ENCODE results near the gene CDK17.
"Not testable (repeated sequence)": the region's sequence is repeated elsewhere in the genome, so short reads cannot be mapped to it uniquely, and the experiment has no call there.

CDK17 gene

DNA sequence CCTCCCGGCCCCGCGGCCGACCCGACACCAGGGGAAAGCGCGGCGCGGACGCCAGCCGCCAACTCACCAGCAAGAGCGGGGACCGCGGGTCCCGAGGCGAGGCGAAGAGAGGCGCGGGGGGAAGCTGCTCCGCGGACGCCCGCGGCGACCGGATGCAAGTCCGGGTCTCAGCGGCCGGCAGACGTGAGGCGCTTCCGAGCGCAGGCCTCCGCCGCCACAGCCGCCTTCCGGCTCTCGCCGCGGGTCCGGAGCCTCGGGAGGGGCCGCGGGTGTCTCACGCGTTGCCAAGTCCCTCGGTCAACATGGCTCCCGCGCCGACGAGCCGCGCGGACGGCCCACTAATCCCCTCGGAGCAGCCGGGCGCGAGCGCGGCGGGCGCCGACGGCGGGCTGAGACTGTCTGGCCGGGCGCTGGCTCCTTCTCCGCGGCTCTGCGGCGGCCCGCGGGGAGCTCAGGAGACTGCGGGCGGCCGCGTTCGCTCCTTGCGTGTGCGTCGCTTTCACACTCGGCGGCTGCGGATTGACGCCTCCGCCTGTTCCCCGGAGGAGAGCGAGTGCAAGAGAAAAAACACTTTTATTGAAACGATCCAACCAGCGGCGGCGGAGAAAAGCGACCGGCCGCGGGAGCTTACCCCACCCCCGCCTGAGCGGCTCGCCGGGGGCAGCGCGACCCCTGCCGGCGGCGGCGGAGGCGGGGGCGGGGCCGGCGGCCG, at the start of gene CDK17:
Gene CDK17, minus strand, starts transcription at position 521 of the 712 bp plus-strand sequence. CDS start 65,603 bp downstream, outside the sequence.
- FAIRE-seq, result no peak

DNA sequence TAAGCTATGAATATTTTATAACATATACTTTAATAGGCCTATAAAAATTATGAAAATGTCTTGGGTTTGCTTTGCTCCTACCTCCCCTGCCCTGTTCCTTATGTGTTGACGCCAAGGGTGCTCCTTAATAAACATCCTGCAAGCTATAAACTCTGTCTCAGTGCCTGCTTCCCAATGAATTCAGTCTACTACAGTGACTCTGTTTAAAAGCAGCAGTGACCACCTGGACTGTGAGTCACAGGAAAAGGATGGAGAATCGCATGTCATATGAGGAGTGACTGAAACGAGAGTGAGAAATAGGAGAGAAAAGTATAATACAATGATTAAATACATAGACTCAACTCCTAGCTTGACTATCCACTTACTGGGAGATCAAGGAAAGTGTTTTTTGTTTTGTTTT, 48.1 kb upstream of the CDK17 start:
- FAIRE-seq, result no peak

DNA sequence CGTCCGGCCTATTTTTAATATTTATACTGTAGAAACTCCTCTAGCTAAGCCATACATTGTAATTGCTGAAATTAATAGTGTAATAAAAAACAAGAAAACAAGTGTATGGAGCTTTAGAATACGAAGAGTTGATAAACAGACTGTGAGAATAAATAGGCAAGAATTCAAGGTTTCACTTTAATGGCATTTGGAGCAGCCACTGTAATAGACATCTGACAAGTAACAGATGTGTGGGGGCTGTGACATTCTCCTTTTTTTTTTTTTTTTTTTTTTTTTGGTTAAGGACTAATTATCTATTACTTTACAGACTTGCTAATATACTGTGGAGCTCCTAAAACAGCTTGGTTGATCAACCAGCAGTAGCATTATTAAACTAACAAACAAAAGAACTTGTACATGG, 47.0 kb upstream of the CDK17 start:
- FAIRE-seq, result no peak

DNA sequence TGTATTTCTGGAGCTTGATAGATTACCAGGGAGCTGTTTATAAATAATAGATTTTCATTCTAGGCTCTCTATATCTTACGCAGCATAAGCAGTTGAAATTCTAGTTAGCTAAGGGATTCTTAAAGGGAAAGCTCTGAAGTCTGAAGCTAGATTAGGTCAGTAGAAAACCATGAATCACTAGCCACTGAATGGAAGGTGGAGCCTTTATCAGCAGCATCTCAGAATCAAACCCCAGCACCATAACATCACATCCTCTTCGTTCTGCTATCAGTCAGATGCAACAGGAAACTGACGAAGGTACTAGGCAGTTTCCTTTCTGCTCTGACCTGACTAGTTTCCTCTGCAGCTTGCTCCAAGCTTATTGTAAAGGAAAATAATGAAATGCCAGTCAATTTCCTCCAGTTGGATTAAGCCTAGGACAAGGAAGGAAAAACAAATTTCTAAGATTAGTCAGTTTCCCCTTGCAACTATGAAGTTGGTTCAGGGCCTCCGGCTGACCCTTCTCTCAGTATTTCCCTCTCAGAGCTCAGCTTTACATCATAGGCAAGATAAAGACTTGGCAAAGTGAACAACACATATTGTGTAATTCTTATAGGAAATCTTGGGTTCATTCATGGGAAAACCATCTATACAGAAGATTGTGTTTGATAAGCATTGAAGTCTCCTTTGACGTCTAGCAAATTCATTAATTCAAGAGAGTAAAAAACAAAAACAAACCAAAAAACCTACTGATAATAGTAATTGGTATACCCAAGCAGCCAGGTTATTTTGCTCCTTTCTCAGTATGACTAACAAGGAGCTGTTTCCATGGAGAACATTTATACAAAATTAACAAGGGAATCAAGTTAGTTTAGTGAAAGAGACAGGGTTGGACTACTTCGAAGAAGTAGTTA, 45.7 kb upstream of the CDK17 start:
- no peak for FAIRE-seq

DNA sequence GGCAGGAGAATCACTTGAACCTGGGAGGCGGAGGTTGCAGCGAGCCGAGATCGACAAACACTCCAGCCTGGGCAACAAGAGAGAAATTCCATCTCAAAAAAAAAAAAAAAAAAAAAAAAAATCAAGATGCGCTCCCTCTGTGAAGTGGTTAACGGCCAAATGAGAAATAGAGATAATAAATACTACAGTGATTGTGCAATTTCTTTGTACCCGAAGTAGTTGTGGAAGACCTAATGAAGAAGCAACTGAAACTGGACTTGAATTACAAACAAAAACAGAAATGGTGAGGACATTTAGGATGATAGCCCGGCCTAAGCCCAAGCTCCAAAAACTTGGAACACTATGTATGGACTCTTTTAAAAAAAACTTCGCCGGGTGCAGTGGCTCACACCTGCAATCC, 44.2 kb upstream of the CDK17 start:
- no peak for FAIRE-seq

DNA sequence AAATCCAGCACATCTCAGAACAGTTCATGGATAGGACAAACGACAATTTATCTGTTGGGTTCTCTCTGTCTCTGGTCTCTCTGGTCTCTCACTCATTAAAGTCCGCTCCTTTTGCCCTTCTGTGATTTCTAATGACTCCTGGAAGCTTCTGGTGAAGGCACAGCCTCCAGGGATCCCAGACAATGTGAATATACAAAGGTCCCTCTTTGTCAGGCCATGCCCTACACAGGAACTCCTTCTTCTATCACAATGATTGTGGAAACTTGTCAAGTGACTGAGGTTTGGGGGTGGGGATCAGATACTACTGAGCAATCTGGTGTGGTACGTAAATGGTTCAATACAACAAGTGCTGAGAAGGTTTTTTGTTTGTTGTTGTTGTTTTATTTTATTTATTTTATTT, 42.7 kb upstream of the CDK17 start:
- FAIRE-seq, result no peak

DNA sequence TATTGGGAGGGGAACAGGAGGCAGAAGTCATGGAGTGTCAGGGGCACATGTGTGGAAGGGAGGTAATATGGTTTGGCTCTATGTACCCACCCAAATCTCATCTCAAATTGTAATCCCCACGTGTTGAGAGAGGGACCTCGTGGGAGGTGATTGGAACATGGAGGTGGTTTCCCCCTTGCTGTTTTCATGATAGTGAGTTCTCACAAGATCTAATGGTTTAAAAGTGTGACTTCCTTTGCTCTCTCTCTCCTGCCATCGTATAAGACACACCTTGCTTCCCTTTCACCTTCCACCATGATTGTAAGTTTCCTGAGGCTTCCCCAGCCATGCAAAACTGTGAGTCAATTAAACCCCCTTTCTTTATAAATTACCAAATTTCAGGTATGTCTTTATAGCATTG, 41.6 kb upstream of the CDK17 start:
- FAIRE-seq, result no peak

DNA sequence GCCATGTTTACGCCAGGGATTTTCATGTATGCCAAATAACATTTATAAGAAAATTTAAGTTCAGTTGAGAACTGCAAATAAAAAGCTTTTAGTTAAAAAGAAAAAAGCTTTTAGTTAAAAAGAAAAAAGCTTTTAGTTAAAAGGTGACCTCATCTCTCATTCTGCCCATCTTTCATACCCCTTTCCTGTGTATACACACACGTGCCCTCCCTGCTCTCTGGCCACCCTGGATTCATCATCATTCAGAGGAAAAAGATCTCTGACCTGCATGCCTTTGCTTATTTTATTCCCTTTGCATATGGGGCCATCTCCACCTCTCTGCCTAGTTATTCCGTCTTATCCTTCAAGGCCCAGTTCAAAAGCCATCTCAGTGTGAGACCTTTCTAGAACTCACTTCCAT, 38.1 kb upstream of the CDK17 start:
- FAIRE-seq, result no peak

DNA sequence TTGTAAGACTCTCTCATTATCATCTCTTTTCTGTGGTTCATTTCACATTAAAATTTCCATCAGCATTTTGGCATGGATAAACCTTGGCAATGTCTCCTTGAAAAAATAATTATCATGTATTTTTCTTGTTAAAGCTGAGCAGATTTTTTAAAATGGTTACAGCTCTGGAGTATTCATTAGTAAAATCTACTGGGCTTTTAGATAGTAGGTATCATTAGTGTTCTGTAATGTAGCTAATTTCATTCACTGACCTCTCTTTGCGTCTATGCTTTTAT, 36.9 kb upstream of the CDK17 start:
- FAIRE-seq, result no peak

DNA sequence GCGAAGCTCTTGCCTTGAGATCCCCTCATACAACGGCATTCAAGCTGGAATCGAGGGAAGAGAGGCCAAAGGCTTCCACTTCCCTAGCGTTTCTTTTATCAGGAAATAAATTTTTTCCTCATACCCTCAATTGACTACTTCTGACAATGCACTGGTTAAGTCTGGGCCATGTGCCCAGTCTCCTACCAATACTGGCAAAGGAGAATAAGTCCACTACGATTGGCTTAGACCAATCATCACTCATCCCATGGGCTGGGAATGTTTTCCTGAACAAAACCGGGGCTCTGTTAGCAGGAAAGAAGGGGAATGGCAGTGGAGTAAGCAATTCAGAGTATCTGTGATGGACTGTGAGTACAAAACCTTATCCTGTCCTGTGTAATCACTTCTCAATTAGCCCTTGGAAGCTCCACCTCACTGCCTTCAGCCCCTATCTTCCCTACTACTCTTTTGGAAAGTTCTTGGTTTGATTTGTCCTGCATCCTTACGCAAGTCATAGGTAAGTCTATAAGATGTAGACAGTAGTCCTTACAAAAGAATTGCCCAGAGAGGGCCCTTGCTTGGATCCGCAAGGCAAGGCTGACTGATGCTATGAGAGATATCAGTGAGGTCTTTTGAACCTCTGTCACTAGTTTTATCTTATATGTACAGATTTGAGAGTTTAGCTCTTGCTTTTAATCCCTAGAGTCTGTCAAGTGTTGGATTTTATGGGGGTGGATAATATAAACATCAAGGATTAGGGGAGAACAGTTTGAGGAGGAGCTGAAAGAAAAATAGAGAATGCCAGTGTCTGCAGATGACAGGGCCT, 36.3 kb upstream of the CDK17 start:
- FAIRE-seq, result no peak

DNA sequence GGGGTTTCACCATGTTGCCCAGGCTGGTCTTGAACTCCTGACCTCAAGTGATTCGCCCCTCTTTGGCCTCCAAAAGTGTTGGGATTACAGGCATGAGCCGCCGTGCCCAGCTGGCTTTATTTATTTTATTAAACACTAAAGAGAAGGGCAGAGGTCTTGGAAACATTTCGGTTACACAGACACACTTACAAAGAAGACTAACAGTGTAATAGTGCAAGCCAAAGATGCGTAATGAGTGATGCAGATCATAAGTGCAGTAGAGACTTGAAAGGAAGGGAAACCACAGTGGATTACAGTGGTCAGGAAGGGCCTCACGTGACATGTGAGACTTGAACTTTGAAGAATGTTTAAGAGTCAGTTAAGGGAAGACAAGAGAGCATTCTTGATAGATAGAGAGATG, 33.9 kb upstream of the CDK17 start:
- no peak for FAIRE-seq

DNA sequence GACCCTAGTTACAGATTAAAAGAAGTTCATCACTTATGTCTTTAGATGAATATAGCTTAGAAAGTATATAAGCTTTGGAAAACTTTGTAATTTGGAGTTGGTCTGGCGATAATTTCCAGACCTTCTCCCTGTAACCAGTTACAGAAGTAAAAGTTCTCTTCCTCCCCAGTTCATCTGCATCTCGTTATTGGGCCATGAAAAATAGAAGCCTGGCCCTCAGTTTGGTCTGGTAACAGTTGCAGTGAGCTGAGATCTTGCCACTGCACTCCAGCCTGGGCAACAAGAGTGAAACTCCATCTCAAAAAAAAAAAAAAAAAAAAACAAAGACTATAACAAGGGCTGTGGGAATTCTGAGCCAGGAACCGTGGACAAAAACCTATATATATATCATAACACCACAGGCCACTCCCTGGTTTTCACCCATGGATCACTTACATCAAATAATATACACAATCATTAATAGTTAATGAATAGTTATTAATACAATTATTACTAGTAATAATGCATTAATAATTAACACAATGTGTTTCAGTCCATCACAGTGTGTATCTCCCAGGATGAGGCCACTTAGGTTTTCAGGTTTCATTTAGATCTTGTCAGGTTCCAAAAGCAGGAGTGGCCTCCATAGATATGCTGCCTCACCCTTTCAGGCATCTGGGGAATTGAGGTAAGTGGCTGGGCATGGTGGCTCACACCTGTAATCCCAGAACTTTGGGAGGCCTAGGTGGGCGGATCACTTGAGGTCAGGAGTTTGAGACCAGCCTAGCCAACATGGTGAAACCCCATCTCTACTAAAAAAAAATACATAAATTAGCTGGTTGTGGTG, 32.5 kb upstream of the CDK17 start:
- FAIRE-seq, result not testable (repeated sequence)

DNA sequence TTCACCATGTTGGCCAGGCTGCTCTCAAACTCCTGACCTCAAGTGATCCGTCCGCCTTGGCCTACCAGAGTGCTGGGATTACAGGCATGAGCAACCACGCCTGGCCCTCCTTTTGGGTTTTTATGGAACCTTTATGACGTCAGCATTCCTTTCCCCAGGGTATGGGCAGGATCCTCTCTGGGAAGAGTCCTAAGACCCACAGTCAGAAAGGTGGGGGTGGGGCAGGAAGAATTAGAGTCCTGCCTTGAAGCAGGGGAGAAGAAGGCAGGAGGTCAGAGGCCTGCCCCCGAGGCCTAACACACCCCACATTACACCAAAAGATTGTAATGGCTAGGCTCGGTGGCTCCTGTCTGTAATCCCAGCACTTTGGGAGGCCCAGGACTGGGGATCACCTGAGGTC, 30.8 kb upstream of the CDK17 start:
- no peak for FAIRE-seq

DNA sequence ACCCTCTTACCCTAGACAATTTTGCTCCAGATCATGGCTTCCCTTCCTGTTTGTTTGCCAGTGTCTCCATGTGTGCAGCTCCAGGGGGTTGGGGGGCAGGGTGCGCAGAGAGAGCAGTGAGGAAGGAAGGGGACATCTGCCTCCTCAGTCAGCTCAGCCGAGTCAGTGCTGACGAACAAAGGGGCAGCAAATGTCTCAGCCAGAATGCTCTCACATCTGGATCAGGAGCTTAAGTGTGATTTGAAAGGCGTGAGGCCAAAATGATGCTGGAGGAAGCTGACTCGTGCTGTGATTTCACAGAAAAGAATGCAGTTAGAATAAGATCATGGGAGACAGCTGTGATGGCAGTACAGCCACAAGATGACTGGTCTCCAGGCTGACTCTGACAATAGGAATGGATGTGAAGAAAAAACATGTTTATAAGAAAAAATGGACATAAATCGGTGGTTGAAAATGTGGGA, 27.1 kb upstream of the CDK17 start:
- peak; percentile 33 for FAIRE-seq

DNA sequence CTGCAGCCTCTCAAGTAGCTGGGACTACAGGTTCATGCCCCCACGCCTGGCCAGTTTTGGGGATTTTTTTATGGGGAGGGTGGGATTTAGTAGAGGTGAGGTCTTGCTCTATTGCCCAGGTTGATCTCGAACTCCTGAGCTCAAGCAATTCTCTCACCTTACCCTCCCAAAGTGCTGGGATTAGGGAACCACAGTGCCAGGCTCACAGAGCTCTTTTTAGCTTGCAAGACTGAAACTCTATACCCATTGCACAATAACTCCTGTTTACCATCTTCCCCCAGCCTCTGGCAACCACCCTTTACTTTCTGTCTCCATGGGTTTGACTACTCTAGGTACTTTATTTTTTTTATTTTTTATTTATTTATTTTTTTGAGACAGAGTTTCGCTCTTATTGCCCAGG, 25.7 kb upstream of the CDK17 start:
- no peak for FAIRE-seq

DNA sequence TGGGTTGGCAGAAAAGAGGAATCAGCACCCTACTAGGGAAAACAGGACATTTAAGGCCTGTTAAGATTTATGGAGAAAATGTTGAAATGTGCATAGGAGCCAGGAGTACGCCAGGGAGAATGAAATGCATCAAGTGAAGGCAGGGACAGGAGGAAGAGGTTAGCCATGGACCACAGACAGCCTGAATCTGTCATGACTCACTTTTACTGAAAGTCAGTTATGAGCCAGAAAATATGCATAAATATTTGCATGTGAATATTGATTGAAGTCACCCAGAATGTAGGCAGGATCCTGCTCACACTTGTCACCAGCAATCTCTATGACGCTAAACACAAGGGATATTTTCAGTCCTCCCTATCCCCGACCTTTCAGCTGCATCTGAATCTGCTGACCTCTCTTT, 25.1 kb upstream of the CDK17 start:
- FAIRE-seq, result no peak

DNA sequence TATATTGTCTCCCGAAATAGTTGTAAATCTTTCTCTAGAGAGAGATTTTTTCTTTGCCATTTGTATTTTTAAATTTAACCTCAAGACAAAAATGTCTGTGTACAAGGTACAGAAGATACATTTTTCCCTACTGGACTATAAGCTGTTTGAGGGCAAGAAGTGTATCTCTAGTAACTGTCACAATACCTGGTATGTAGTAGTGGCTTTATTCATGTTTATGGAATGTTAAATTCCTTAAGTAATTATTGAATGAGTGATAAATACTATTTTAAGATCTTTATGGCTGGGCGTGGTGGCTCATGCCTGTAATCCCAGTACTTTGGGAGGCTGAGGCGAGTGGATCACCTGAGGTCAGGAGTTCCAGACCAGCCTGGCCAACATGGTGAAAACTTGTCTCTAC, 24.4 kb upstream of the CDK17 start:
- no peak for FAIRE-seq

DNA sequence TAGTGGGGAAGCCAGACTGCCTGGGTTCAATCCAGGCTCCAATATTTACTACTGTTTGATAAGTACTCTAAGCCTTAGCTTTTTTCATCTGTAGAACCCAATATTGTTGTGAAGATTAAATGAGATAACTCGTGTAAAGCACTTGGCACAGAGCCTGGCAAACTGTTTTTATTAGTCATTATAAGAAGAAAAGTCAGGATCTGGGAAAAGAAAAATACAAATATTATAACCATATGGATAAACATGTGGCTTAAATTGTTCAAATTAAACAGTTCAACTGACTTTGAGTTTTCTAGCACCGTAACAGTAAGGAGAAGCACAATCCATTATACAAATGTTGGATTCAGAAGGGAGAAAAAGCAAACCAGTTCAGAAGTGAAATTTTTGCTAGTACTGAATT, 22.0 kb upstream of the CDK17 start:
- FAIRE-seq, result no peak

DNA sequence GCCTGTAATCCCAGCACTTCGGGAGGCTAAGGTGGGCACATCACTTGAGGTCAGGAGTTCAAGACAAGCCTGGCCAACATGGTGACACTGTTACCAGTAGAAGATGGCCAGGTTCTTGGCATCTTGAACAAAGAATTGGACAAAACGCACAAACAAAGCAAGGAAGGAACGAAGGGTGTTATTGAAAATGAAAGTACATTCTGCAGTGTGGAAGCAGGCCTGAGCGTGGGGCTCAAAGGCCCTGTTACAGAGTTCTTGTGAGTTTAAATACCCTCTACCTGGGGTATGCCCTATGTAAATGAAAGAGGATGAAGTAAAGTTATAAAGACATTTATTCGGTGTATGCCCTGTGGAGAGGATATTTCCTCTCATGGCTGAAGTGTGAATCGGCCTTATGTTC, 20.8 kb upstream of the CDK17 start:
- no peak for FAIRE-seq

DNA sequence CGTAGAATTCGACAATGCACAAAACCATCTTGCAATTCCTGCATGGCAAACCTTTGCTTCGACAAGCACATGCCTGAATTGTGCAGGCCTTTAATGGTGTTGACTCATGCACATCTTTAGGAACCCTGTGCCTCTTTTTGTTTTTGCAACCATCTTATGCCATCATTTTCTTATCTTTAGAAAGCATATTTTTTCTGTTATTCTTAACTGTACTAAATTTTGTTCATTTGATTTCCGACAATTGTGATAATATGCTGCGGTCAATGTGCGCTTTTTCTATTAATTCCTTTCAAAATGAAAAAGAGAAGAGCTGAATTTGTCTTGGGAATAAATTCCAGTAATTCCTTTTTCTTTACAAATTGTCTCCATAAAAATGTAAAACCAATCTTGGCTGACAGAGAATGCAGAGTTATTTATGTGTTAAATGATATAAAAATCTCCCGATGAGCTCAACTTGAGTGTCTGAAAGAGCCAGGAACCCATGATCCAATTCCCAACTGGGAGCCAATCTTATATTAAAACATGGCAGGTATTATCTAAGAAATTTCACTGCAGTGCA, 20.1 kb upstream of the CDK17 start:
- FAIRE-seq, result no peak

DNA sequence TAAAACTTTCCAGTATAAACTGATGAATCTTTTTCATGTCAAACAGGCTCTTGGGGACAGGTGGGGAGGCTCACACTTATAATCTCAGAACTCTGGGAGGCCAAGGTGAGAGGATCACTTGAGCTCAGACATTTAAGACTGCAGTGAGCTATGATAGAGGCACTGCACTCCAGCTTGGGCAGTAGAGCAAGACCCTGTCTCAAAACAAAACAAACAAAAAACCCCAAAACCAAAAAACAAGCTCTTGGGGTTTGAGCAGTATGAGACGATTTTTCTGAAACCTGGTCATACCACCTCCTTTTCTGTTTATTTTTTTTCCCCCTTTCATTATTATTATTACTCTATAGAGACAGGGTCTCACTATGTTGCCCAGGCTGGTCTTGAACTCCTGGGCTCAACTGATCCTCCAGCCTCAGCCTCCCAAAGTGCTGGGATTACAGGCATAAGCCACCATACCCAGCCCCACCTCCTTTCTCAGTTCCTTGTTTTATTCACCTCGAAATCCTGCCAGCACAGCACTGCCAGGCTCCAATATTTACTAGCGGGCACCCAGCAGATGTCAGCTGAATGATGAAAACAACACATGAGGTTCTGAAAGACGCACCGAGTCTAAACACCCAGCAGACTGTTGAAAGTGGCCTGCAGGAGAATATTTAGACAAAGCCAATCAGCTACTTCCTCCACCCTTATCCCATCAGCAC, 19.5 kb upstream of the CDK17 start:
- no peak for FAIRE-seq

DNA sequence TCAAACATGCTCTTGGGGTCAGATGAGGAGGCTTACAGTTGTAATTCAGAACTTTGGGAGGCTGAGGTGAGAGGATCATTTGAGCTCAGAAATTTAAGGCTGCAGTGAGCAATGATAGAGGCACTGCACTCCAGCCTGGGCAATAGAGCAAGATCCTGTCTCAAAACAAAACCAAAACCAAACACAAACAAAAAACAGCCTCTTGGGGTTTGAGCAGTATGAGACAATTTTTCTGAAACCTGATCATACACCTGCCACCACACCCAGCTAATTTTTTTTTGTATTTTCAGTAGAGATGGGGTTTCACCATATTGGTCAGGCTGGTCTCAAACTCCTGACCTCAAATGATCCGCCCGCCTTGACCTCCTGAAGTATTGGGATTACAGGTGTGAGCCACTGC, 17.4 kb upstream of the CDK17 start:
- FAIRE-seq, result not testable (repeated sequence)
